Right cardiac atrium (tissue), 5 donors: Measurements from ENCODE around the gene SUPV3L1. TPM values are rescaled to one million over a fixed set of nuclear protein-coding genes. Genes with fewer than 3 reads are reported as not detected.
"Not testable (repeated sequence)": the region's sequence is repeated elsewhere in the genome, so short reads cannot be mapped to it uniquely, and the experiment has no call there.

Source experiments
- ATAC-seq, 2 donors: fragments of 200-7000 bp; cut with Tn5 transposase; one replicate each; pipeline versions ENCODE4 v1.8.0 to v1.9.1; 2020; ENCODE audit warnings: moderate library complexity in 2 of 2, mild to moderate bottlenecking in 1 of 2
- DNase-seq, 3 donors: peaks; one replicate each; pipeline ENCODE4 v3.0.0-alpha.2; 2020
- H3K27ac ChIP-seq: one replicate; pipeline ENCODE4 v1.5.1; 2013; ENCODE audit warnings: mild to moderate bottlenecking, low read length, control low read depth, moderate library complexity
- H3K27me3 ChIP-seq: one replicate; pipeline ENCODE4 v1.6.1; 2013; ENCODE audit not compliant: control insufficient read depth, insufficient read depth
- H3K4me1 ChIP-seq: one replicate; pipeline ENCODE4 v1.6.1; 2013; ENCODE audit warnings: low read length; ENCODE audit not compliant: control insufficient read depth, insufficient read depth
- H3K4me3 ChIP-seq: one replicate; pipeline ENCODE4 v1.5.1; 2013; ENCODE audit warnings: low read length, control low read depth
- H3K9me3 ChIP-seq: one replicate; pipeline ENCODE4 v1.6.1; 2013; ENCODE audit warnings: low read length; ENCODE audit not compliant: control insufficient read depth
- WGBS: extraction: QIAGEN DNeasy Blood & Tissue Kit; methylation state at CpG from one replicate; pipeline ENCODE4 v1.1.7; 2013; 5-methylcytosine and 5-hydroxymethylcytosine counted together
- intact Hi-C, 4 donors: fragments of 100-400 bp; cut with DNase I; formaldehyde crosslinking; loops; one replicate each; pipeline versions ENCODE4 v1.11.0 to v1.14.0; 2022 to 2023
- long read RNA-seq, 4 donors: library from polyadenylated mRNA; unstranded; transcript quantifications; one replicate each; pipeline ENCODE4 v2.0.0, GENCODE V29; 2020 to 2021
- polyA plus RNA-seq: library from polyadenylated mRNA; stranded (reverse); fragments of 200-250 nt; gene quantifications from one replicate; pipeline ENCODE4 v1.2.3, GENCODE V29; 2013
- total RNA-seq, 4 donors: library from RNA; stranded (reverse); fragmentation: NEBNext Ultra II Directional; extraction: Animal tissue kit (Norgen Biotek cat#: 25700); gene quantifications; one replicate each; pipeline ENCODE4 v1.2.1, GENCODE V29; 2021
- donor health status: healthy with polysubstance abuse.
- donor health status: DM: no; HTN: yes; CAD: no.
- donor health status: DM: no; HTN: no; CAD: no.
- donor health status: DM: no; HTN: yes; CAD: no; lungs with severe emphysema.
- donor health status: DM: yes; HTN: yes; CAD: no.

Gene SUPV3L1
- total RNA-seq (10 to 100 TPM; 29.9 to 38.0 (median 33.5) TPM), polyA plus RNA-seq (53.5 TPM)
- long read RNA-seq, donor 1, transcript SUPV3L1-201 (15 exons, 2,484 nt) = major isoform, 40 of 51 reads
- long read RNA-seq, donor 1, partial matches to known transcripts = 5 of 51 reads
- long read RNA-seq, donor 1, other reads (novel, unspliced or antisense) = 5 of 51 reads
- long read RNA-seq, donor 2, transcript SUPV3L1-201 (15 exons, 2,484 nt) = major isoform, 30 of 36 reads
- long read RNA-seq, donor 2, partial matches to known transcripts = 1 of 36 reads
- long read RNA-seq, donor 2, other reads (novel, unspliced or antisense) = 4 of 36 reads
- long read RNA-seq, donor 3, transcript SUPV3L1-203 (6 exons, 2,392 nt) = minor isoform, 8 of 176 reads
- long read RNA-seq, donor 3, transcript SUPV3L1-201 (15 exons, 2,484 nt) = major isoform, 131 of 176 reads
- long read RNA-seq, donor 3, partial matches to known transcripts = 8 of 176 reads
- long read RNA-seq, donor 3, other reads (novel, unspliced or antisense) = 29 of 176 reads
- long read RNA-seq, donor 4, transcript SUPV3L1-201 (15 exons, 2,484 nt) = major isoform, 28 of 36 reads
- long read RNA-seq, donor 4, partial matches to known transcripts = 1 of 36 reads
- long read RNA-seq, donor 4, other reads (novel, unspliced or antisense) = 7 of 36 reads

- peak; percentile 95 to 98 (median 95) for DNase-seq
- Histone ChIP-seq H3K4me1 (no peaks in the 10 kb centered on the region), H3K9me3 (no peaks in the 10 kb centered on the region), H3K27me3 (no peaks in the 10 kb centered on the region), H3K27ac (peak within 1 kb of the TSS; percentile 87), H3K4me3 (peak within 1 kb of the TSS; percentile 82)
- under 1% methylated on average over 44 of the region's 44 CpGs for WGBS
- intact Hi-C loops = no loop called here
- ATAC-seq = peak; percentile 96 to 97
These were observed at the start of gene SUPV3L1 for GRCh38 chr10:69179743-69180524. SUPV3L1 (plus strand) TSS chr10:69180234; CDS start chr10:69180292, 58 bp downstream.

- Histone ChIP-seq H3K27me3 (no peaks in the 10 kb centered on the region), H3K9me3 (no peaks in the 10 kb centered on the region), H3K4me3 (no peak overlapping the region), H3K4me1 (no peaks in the 10 kb centered on the region), H3K27ac (no peak overlapping the region)
- ATAC-seq (no peak), DNase-seq (no peak)
- intact Hi-C loops = no loop called here
- WGBS = 42% methylated on average over 2 of the region's 2 CpGs
These were observed 49.8 kb upstream of the SUPV3L1 start for GRCh38 chr10:69130251-69130650.

- H3K27ac ChIP-seq = no peak overlapping the region
- WGBS = 95% methylated on average over 2 of the region's 2 CpGs
- H3K4me3 ChIP-seq = no peak overlapping the region
- H3K27me3 ChIP-seq = no peaks in the 10 kb centered on the region
- DNase-seq (no peak), ATAC-seq (no peak)
- no peaks in the 10 kb centered on the region for H3K4me1 ChIP-seq
- intact Hi-C loops = no loop called here
- no peaks in the 10 kb centered on the region for H3K9me3 ChIP-seq
These were observed 40.1 kb upstream of the SUPV3L1 start for GRCh38 chr10:69139961-69140360.

GRCh38 chr10:69141304-69141703 is 38.7 kb upstream of the SUPV3L1 start:
- 73% methylated on average over 1 of the region's 1 CpG for WGBS
- Histone ChIP-seq H3K27ac (no peak overlapping the region), H3K9me3 (no peaks in the 10 kb centered on the region), H3K4me1 (no peaks in the 10 kb centered on the region), H3K27me3 (no peaks in the 10 kb centered on the region), H3K4me3 (no peak overlapping the region)
- DNase-seq (no peak), ATAC-seq (no peak)
- intact Hi-C loops = no loop called here

GRCh38 chr10:69142074-69142473 is 38.0 kb upstream of the SUPV3L1 start:
- H3K9me3 ChIP-seq, ATAC-seq, H3K27ac ChIP-seq, H3K4me3 ChIP-seq, H3K4me1 ChIP-seq, H3K27me3 ChIP-seq, intact Hi-C loops, DNase-seq: not testable (repeated sequence)
- WGBS = 96% methylated on average over 3 of the region's 3 CpGs

- WGBS = 56% methylated on average over 3 of the region's 3 CpGs
- no peaks in the 10 kb centered on the region for H3K27me3 ChIP-seq
- intact Hi-C loops = no loop called here
- H3K4me3 ChIP-seq = no peak overlapping the region
- no peak overlapping the region for H3K27ac ChIP-seq
- ATAC-seq (no peak), DNase-seq (no peak)
- no peaks in the 10 kb centered on the region for H3K9me3 ChIP-seq
- H3K4me1 ChIP-seq = no peaks in the 10 kb centered on the region
These were observed 37.1 kb upstream of the SUPV3L1 start for GRCh38 chr10:69142983-69143382.

- WGBS = 94% methylated on average over 1 of the region's 1 CpG
- DNase-seq (no peak), ATAC-seq (no peak)
- intact Hi-C loops = no loop called here
- Histone ChIP-seq H3K27ac (no peak overlapping the region), H3K9me3 (no peaks in the 10 kb centered on the region), H3K27me3 (no peaks in the 10 kb centered on the region), H3K4me3 (no peak overlapping the region), H3K4me1 (no peaks in the 10 kb centered on the region)
These were observed 34.7 kb upstream of the SUPV3L1 start for GRCh38 chr10:69145329-69145728.

- H3K4me3 ChIP-seq = no peak overlapping the region
- WGBS = 97% methylated on average over 8 of the region's 8 CpGs
- intact Hi-C loops = no loop called here
These were observed 34.2 kb upstream of the SUPV3L1 start for GRCh38 chr10:69145864-69146263.

GRCh38 chr10:69146759-69147158 is 33.3 kb upstream of the SUPV3L1 start:
- Histone ChIP-seq H3K27me3 (no peaks in the 10 kb centered on the region), H3K27ac (no peak overlapping the region), H3K4me1 (no peaks in the 10 kb centered on the region), H3K9me3 (no peaks in the 10 kb centered on the region), H3K4me3 (no peak overlapping the region)
- intact Hi-C loops = no loop called here
- 43% methylated on average over 2 of the region's 2 CpGs for WGBS
- ATAC-seq (no peak), DNase-seq (no peak)

More at GRCh38 chr10:69145864-69146263, 34.2 kb upstream of the SUPV3L1 start:
- H3K27me3 ChIP-seq = no peaks in the 10 kb centered on the region
- ATAC-seq (no peak), DNase-seq (no peak)
- H3K27ac ChIP-seq = no peak overlapping the region
- no peaks in the 10 kb centered on the region for H3K4me1 ChIP-seq
- H3K9me3 ChIP-seq = no peaks in the 10 kb centered on the region

- intact Hi-C loops = no loop called here
- Histone ChIP-seq H3K27me3 (no peaks in the 10 kb centered on the region), H3K4me3 (no peak overlapping the region), H3K9me3 (no peaks in the 10 kb centered on the region), H3K4me1 (no peaks in the 10 kb centered on the region), H3K27ac (no peak overlapping the region)
- no peak for ATAC-seq
- DNase-seq = no peak
- 96% methylated on average over 3 of the region's 3 CpGs for WGBS
These were observed 28.1 kb upstream of the SUPV3L1 start for GRCh38 chr10:69151984-69152383.

GRCh38 chr10:69153227-69153626 is 26.8 kb upstream of the SUPV3L1 start:
- ATAC-seq (no peak), DNase-seq (no peak)
- H3K4me3 ChIP-seq = no peak overlapping the region
- H3K4me1 ChIP-seq = no peaks in the 10 kb centered on the region
- no peaks in the 10 kb centered on the region for H3K27me3 ChIP-seq
- WGBS = 89% methylated on average over 6 of the region's 6 CpGs
- intact Hi-C loops = no loop called here
- no peak overlapping the region for H3K27ac ChIP-seq
- no peaks in the 10 kb centered on the region for H3K9me3 ChIP-seq
